ENCODE measurements around the gene WDR48.

- TF ChIP-seq POLR2AphosphoS5 (IDR thresholded peaks at IDR 0.05; ENCODE audit: low read depth, low read length) (no peak; the same call in 1 of the 2 replicates), TAF1 (IDR thresholded peaks at IDR 0.05; ENCODE audit: borderline replicate concordance, low read depth, low read length) (no peak), POLR2A (IDR thresholded peaks at IDR 0.05; ENCODE audit: low read depth, low read length) (no peak)
Measured at GRCh38 chr3:39140341-39140971, 88.6 kb downstream of the WDR48 start.
